Fibroblast of peridontal ligament (primary cell): ENCODE measurements around the gene NPY1R.

Experiments
- DNase-seq: peaks from one replicate; pipeline ENCODE4 v3.0.0-alpha.2; 2010; ENCODE audit errors: extremely low read depth

Gene NPY1R

DNA sequence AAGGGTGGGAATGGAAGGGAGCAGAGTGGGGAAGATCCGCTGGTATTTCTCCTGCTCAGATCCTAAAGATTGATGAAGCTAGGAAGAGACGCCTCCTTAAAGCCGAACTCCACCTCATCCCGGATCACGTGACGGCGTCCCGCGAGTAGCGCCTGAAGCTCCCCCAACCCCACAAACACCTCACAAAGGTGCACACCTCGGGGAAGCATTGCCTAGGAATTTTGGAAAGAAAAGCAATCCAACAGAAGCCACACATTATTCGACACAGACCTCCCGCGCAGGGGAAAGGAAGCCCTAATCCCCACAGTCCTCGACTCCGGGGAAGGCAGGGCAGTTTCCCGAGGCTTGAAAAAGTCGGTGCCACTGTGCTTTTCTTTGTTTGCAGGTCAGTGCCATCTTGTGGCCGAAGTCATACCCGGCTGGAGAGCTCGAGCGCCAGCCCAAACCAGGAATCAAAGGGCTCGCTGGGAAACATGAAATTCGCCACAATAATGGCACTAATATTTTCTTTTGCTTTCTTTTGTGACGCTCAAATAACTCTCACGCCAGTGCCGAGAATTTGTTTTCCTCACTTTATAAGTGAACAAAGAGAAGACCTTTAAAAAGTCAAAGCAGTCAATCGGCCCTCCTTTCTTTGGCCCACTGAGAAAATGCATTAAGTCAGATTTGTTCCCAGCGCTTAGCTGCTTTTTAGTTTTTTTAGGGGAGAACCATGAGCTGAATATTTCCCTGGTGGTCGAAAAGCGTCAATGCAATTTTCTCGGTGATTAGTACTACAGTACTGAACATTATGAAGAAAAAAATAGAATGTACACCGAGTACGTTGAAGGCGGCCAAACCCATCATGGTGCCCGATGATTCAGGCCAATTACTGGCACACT, at the start of gene NPY1R:
NPY1R (minus strand) TSS at position 71 of the 881 bp plus-strand sequence. CDS start 6,042 bp downstream, outside the sequence.
- DNase-seq, result peak; percentile 76

DNA sequence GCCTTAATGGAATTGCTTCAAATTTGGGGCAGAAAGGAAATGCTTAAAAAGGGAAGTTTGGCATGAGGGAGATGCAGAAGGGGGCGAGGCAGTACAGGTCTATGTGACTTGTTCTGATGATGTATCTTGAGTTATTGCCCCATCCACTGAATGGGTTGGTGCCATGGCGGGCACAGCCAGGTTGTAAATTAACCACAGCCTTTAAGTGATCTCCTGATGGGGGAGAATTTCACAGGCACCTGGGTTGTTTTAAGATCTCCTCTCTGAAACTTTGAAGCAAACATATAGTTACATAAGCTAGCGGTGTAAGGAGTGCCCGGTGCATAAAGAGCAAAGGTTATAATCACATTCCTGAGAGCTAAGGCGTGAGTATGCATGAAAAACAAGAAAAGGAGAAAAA, 48.3 kb upstream of the NPY1R start:
- no peak for DNase-seq

DNA sequence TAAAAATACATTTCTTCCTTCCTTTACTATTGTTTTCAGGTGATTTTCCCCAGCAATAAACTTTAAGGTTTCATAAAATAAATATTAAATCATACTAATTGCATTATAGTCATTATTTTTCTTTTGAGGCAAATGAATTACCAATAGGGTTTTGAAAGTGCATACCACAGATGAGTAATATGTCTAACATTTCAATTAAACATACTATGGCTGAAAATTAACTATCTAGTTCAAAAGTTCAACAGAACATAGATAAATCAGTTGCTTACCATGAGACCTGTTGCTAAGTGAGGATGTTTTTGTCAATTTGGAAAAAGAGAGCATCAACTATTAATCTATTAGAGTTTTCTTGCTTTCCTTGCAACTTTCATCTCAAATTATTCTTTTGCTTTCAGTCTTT, 46.3 kb upstream of the NPY1R start:
- DNase-seq, result no peak

DNA sequence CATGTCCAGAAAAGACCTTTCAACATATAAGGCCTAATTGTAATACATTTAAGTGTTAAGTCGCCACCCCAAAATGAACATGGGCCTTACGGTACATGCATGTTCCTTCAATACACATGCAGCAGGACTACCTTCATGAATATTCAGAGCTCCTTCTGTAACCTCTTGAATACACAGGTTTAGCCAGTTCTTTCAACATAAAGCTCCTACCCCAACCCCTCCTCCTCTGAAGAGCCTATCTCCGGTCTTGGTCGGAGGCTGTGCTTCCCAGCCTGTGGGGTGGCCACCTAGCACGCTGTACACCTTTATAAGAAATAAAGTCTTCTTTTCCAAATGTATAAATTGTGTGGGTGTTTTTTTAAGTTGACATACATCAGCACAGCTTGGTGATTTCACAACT, 39.6 kb upstream of the NPY1R start:
- no peak for DNase-seq

DNA sequence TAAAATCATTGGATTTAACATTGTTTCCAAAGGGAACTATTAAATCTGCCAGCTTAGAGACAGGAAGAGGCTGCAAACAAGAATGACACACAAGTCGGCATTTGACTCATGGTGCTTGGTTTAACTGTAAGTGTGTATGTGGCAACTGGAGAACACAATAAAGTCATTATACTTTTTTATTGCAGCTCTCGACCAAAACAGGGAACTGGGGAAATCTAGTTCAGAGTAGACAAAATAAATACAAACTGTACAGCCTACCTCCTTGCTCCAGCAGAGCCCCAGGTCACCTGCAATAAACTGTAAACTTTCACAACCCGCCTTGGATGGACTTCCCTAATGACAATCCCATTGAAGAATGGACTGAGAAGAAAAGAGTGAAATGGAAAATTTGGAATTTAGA, 35.3 kb upstream of the NPY1R start:
- DNase-seq, result no peak

DNA sequence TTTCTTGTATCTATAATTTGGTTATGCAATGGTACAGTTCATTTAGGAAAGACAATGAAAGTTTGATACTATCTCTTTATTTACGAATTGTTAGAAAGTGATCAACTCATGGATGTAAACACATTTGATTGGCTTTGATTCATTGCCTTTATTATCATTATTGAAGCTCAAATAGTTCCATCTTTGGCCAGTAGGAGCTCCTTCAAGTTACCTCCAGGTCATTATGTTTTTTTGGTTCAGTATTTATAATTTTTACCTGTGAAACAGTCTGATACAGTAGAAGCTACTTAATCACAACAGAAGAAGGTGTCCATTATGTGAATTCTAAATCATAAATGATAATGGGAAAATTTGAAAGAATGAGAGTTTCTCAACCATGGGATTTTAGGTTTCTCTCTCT, 23.7 kb upstream of the NPY1R start:
- DNase-seq, result no peak

DNA sequence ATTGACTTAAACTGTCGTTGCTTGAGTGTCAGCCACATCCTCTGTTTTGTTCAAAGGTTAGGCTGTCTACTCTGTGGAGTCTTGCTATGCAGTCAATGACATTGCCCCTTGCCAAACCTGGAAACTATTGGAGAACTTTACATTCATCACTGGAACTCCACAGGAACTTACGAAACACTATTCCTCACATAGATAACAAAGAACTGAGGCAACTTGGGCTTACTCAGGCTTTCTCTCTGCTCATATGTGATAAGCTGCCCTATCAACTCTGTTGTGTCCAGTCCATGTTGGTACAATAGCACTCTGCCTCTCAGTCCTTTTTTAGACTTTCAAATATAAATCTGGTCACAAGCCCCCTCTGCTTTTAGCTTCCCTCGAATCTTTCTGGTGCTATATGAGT, 20.7 kb upstream of the NPY1R start:
- no peak for DNase-seq

DNA sequence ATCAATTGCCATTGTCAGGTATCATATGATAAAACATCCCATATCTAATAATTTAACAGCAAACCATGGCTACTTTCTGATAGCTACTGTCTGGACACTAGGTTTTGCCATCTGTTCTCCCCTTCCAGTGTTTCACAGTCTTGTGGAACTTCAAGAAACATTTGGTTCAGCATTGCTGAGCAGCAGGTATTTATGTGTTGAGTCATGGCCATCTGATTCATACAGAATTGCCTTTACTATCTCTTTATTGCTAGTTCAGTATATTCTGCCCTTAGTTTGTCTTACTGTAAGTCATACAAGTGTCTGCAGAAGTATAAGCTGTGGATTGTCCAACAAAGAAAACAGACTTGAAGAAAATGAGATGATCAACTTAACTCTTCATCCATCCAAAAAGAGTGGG, 18.3 kb upstream of the NPY1R start:
- DNase-seq, result no peak

DNA sequence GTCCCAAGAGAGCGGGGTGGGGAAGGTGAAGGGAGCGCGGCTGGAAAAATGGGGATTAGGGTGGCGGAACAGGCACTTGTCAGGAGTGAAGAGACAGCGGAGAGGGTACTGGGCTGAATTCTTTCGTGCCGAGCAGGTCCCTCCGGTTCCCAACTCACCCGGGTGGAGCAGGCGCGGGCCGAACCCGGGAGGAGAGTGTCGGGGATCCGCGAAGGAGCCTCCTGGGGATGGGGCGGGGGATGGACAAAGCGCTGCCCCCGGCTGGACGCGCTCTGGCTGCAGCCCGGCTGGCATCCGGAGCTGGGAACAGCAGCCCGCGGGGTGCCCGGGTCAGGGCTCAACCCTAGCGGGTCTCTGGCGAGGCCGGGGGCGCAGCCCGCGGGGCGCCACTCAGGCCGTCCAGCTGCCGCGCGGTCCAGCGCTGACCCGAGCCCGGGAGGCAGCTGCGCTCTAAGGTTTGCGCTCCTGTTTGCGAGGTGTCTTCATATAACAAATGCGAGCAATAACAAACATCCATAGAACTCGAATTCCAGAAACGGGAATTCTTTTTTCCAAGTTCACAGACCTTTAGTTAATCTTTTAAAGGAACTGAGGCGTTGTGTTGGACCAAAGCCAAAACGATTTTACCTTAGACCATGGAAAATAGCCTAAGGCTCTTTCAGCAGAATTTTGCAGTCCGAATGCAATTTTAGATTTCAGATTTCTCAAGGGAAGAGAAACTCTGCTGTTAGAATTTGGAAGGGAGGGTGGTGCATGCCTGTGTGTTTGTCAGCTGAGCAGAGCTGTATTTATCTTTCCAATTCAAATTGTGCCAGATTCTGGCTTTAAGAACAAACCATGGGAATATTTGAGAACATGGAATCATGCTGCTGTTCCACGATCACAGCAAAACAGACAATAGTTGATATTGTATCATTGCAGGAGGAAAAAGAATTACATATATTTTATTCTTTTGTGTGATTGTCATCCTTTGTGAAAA, 12.0 kb upstream of the NPY1R start:
- DNase-seq, result no peak

DNA sequence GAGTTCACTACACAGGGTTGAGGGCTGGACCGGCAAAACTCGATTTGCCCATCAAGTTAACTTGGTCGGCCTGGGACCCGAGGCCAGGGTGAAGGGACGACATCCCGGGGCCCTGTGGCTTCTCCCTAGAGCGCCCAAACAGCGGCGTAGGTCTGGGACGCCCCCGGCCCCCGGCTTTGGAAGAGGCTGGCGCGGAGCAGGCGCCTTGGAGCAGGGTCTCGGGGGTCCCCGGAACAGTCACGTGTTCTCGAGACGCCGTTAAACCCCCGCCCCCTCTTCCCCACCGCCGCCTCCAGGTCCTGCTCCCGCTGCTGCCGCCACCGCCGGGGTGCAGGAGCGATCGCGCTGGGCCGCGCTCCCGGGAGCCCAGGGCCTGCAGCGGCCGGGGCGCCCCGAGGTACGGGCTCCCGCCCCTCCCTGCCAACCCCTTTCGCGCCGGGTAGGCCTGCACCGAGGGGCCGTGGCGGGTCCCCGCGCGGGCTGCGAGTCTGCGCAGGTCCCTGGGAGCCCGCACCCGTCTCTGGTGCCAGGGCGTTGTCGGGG, 11.3 kb upstream of the NPY1R start, which contains the start of gene NPY5R:
NPY5R (plus strand) TSS at position 289 of the 543 bp plus-strand sequence. CDS start 6,382 bp downstream, outside the sequence.
- DNase-seq, result no peak

DNA sequence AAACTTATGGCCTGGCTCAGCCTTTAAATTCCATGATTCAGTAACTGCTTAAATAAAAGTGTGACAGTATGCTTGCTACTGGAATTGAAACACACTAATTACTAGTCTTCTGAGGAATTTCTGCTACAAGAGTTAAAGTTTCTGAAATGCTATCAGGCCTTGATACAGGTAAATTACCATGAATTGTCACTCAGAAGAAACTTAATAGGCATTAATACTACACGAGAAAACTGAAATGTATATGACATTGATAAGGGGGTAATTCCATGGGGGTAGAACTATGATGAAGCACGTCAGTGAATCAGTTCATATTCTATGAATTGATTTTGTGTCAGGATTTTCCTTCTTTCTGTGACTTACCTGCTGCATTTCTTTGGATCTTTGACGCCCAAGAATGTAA, 3.0 kb upstream of the NPY1R start:
- no peak for DNase-seq

DNA sequence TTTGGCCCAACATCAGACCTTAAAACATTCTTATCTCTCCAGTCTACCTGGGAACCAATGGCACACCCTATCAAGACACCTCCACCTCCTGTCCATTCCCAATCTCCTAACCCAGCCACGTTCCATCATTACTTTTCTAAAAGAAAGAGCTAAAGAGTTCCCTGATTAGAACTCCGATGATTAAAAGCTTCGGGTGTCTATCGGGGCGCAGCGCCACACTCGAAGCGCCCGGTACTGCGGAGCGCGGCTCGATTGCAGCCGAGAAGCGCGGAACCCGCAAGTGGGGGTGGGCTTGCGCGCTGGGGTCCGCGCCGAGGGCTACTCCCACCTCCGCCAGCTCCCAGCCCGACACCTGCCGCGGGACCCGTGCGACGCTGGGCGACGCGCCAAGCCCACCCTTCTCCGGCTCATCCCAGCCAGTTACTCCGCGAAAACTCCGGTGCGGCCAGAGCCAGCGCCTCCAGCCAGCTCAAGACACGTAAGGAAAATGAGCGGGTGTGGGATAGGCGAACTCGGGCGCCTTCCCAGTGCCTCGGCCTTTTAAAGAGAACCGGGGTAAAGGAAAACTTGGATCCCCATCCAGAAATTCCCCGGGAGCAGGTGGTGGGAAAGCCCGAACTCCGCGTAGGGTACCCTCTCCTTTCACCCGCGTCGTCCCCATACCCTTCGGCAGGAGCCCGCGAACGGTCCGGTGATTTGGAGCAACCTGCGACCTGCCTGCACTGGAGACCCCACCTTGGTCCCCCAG, 593 bp downstream of the NPY1R start:
- DNase-seq, result peak; percentile 2

DNA sequence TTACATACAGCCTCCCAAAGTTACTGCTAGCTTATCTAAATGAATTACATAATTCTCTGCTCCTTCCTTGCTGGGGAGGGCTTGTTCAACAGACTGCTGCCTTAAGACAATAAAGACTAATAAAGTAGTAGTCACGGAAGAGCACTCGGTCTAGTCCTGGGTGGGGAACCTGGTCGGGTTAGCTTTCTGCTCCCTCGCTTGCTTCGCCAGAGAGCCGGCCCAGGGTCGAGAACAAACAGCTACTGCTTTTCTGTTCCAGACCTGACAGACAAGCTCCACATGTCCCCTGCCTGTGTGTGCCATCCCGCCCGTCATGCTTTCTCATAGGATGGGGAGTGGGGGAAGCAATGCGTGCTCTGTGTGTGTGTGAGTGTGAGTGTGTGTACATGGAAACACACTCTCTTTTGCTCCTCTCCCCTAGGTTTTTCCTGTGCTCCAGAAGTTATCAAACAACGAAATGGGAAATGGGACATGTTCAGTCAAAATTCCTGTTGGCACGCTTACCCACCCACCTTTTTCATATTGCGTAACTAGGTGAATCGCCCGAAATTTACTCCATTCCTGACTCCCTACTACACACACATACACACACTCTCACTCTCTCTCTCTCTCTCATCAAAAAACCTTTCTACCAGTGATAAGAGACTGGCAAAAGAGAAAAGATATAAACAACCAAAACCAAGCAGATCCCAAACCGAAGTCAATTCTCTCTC, 1.3 kb downstream of the NPY1R start:
- no peak for DNase-seq

DNA sequence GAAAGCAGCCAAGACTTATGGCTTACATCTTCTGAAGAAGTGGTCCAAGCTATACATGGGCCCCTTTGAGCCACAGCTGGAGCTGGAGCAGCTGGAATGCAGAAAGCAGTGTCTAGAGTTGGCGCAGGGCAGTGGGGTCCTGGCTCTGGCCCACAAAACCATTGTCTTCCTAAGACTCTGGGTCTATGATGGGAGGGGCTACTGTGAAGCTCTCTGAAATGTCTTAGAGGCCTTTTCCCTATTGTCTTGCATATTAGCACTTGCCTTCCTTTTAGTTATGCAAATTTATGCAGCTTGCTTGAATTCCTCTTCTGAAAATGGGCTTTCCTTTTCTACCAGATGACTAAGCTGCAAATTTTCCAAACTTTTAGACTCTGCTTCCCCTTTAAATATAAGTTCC, 15.3 kb downstream of the NPY1R start:
- no peak for DNase-seq

DNA sequence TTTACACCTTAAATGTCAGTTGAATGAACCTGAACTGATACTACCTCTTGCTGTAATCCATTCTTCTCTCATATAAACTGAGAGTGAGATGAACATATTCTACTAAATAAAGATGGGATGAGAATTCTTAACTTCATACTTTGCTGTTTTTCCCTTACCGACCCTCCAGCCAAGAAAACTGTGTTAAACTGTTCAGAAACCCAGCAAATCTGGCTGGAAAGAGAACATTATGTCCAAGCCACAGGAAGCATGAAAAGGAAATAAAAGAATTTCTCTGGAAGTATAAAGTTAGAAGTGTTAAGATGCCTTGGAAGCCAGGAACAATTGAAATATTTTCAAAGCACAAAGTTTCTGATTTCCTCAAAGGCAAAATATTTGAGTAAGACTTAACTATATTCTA, 22.9 kb downstream of the NPY1R start:
- DNase-seq, result no peak

DNA sequence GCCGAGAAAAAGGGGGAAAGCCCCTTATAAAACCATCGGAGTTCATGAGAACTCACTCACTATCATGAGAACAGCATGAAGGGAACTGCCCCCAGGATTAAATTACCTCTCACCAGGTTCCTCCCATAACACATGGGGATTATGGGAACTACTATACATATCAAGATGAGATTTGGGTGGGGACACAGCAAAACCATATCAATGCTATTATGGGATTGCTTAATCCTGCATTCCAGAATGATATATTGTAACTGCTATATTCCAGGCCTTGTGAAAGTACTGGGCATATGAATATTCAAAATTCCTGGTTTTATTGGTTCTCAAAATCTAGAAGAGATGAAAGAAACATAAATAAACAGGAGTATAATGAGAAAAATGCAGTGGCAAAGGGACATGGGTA, 29.3 kb downstream of the NPY1R start:
- no peak for DNase-seq

DNA sequence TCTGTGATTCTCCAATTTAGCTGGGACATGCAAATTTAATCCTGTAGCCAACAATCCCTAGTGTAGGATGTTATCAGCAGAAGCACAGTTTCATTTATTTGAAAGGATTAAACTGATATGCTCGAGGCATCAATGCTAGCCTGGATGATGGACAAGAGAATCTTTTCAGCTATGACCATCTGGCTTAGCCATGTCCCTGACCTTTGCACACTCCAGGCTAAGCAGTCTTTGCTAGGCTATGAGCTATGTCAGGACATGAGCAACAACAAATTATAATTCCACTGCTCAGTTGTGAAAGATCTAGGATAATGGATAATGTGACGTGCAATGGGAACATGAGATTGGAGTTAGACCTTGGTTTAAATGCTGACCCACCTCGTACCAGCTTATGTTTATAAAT, 32.0 kb downstream of the NPY1R start:
- no peak for DNase-seq

DNA sequence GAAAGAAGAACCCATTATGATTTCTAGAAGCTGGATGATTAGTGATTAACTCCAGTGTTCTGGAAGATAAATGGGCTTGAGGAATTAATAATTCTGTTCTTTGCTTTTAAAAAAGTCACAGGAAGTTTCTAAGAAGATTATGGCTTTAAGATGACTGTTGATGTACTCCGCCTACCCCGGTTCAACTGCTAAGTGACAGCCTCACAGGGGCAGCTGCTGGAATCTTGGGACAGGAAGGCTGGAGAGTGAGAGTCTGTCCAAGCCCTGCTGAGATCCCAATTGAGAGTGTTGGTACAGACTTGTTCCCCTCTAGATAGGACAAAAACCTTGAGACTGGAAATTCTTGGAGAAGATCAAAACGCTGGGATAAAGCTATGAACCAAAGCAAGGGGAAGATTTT, 37.3 kb downstream of the NPY1R start:
- no peak for DNase-seq

DNA sequence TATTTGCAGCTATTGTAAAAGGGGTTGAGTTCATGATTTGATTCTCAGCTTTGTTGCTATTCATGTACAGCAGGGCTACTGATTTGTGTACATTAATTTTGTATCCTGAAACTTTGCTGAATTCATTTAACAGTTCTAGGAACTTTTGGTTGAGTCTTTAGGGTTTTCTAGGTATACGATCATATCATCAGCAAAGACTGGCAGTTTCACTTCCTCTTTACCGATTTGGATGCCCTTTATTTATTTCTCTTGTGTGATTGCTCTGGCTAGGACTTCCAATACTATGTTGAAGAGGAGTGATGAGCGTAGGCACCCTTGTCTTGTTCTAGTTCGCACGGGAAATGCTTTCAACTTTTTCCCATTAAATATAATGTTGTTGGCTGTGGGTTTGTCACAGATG, 48.1 kb downstream of the NPY1R start:
- DNase-seq, result no peak

DNA sequence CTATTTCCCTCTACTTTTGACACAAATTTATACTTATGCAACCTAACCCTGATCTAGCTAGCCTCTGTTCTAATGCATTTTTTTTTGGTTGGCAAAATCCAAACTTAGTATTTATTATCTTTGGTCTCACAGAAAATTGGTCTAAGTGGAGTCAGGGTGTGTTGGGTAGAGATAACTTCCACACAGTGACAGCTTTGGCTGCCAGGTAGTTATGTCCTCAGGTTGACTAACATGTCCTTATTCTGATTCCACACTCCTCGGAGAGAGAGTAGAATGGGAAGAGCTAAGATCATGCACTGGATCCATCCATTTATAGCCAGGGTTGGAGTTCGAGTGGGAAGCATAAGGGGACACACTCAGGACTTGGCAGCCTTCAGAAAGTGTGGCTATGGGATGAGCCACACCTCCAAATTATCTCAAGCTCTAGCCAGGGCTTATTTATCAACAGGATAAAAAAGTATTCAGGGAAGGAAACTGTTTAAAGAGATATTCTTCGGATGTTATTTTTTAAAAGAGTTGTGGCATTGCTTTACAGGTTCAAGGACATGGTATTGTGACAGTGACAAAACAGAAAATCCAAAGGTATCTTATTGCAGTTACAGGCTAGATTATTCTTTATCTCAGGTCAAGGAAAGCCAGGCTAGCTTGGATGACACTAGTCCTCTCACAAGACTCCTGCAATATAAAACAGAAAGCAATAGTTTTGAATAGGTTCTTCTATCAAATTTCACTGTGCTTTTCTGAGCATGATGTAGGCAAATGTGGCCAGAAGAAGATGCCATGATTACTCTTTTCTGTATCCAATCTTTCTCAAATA, 51.5 kb downstream of the NPY1R start:
- DNase-seq, result no peak
